LNCaP clone FGC (cell line): Measurements from ENCODE around the gene XPNPEP1.
A peak's percentile ranks its signal among the peaks of the same experiment; 100 is the strongest.

Experiments used
- DNase-seq: peaks from one replicate; pipeline ENCODE4 v3.0.0-alpha.2; 2011; ENCODE audit warnings: low read depth
- H3K4me3 ChIP-seq: 2 replicates; pipeline ENCODE4 v1.5.1; 2011; ENCODE audit warnings: mild to moderate bottlenecking, low read depth, low read length, control low read depth
- TF ChIP-seq, protein P1 (sequence below): IDR thresholded peaks from 2 replicates; pipeline ENCODE4 v1.5.1; 2012; ENCODE audit warnings: mild to moderate bottlenecking; ENCODE audit not compliant: control insufficient read depth, insufficient read depth; ENCODE audit errors: extremely low read depth

Gene XPNPEP1

DNA sequence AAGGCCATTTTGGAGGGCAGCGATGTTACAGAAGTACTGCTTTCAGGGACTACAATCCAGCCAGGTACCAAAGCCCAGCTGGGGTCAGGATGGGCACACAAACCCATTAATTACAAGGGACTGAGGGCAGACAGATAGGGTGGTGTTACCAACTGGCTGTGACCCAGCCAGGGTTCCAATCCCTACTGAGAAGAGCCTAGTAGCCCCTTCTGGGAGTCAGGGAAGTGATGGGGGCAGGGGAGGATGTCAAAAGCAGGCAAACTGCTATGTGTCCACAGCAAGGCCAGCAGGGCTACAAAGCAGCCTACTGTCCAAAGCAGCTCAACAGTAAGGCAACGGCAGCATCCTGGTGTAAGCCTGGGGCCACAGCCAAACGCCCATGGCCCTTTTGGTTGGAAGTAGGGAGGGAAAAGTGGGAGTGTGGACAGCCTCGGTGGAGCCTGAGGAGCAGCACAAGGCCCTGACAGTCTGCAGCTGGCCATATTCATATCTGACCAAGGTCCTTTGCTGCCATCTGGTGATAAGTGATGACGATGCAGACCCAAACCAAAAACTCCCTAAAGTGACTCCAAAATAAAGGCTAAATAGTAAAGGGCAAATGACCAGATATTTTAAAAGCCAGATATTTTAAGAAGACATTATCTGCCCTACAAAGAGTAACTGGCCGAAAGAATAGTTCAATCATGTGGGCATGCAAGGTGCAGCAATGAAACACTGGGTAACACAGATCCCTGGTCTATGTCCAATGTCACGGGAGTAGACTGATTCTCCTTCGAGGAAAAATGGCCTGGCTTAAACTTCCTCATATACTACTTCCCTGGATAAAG, 56.9 kb downstream of the XPNPEP1 start:
- no peak for DNase-seq

DNA sequence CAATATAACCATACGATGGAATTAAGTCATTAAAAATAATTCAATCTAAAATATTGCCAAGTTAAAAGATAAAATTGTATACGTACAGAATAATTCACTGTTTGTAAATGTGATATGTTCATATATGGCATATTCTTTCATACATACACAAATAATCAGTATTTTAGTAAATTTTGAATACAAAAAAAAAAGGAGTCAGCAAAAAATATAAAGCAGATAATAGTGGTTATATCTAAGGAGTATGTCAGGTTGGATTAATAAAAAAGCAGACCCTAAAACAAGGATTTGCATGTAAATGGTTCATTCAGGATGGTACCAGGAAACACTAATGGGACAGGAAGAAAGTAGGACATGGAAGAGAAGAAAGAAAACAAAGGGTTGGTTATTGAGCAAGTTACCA, 59.5 kb downstream of the XPNPEP1 start:
- TF ChIP-seq, protein P1, sequence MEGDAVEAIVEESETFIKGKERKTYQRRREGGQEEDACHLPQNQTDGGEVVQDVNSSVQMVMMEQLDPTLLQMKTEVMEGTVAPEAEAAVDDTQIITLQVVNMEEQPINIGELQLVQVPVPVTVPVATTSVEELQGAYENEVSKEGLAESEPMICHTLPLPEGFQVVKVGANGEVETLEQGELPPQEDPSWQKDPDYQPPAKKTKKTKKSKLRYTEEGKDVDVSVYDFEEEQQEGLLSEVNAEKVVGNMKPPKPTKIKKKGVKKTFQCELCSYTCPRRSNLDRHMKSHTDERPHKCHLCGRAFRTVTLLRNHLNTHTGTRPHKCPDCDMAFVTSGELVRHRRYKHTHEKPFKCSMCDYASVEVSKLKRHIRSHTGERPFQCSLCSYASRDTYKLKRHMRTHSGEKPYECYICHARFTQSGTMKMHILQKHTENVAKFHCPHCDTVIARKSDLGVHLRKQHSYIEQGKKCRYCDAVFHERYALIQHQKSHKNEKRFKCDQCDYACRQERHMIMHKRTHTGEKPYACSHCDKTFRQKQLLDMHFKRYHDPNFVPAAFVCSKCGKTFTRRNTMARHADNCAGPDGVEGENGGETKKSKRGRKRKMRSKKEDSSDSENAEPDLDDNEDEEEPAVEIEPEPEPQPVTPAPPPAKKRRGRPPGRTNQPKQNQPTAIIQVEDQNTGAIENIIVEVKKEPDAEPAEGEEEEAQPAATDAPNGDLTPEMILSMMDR, result no peak
- no peak for DNase-seq
- H3K4me3 ChIP-seq, result no peak overlapping the region

More for the DNA sequence above, 56.9 kb downstream of the XPNPEP1 start:
- no peak overlapping the region for H3K4me3 ChIP-seq
- TF ChIP-seq, protein P1, result peak; percentile 57

DNA sequence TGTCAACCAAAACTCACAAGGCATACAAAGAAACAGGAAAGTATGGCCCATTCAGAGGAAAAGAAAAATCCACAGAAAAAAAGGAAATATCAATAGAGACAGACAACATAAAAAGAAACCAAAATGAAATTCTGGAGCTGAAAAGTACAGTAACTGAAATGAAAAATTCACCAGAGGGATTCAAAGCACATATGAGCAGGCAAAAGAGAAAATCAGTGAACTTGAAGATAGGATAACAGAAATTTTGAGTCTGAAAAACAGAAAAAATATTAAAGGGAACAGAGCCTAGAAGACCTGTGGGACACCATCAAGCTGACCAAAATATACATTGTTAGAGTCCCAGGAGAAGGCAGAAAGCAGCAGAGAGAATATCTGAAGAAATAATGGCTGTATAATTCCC, 60.6 kb downstream of the XPNPEP1 start:
- H3K4me3 ChIP-seq, result no peak overlapping the region
- DNase-seq, result no peak
- TF ChIP-seq, protein P1, result no peak

DNA sequence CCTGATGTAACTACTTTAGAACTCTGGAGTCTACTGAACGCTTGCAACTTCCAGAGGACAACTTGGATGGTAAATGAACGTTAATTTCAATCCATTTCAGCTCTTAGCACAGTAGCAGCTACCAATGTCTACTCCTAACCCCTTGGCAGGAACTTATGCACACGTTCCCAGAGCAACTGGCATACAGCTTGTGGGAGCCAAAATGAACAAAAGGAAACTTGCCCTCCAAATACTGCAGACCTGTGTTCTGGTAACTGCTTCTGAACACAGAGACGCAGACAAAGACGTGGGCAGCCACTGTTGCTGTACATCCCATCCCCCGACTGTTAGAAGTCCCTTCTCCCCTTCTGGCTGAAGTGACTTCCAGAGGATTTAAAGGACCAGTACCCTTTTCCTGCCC, 61.3 kb downstream of the XPNPEP1 start:
- DNase-seq, result no peak
- TF ChIP-seq, protein P1, result no peak
- no peak overlapping the region for H3K4me3 ChIP-seq

DNA sequence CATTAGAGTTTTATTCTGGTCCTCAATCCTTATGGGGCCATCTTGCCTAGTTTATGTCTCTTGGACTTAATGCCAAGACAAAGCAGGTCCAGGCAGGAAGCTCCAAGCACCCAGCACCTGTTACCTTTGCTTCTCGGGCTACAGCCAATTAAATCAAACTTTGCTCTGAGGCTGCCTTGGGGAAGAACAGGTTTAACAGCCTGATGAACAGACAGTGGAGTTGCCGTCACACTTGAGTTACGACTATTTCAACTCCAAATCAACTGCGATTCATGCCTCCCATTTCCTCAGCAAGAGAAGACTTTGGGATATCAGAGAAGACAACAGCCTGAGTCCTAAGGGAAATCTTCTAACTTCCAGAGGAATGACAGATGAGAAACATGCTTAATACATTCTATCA, 62.2 kb downstream of the XPNPEP1 start:
- DNase-seq, result peak; percentile 87
- H3K4me3 ChIP-seq, result 0 out of 2 replicates have a peak overlapping the region, but pooled peaks have one; percentile 12
- TF ChIP-seq, protein P1, result no peak

DNA sequence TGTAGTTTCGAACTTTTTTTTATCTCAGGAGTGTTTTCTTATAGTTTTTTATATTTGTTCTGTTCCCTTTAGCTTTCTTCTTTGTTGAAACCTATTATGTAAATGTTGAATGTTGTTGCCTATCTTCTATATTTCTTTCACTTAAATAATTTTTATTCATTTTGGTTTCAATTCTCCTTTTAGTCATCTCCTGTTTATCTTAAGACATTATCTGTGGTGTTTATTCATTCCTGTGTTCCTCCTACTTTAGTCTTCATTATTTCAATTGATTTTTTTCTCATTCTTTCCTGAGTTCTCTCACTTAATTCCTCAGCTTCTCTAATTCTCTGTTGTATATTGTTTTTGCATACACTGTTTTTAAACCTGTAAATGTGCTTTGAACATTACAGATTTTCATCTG, 64.1 kb downstream of the XPNPEP1 start:
- TF ChIP-seq, protein P1, result no peak
- DNase-seq, result no peak
- H3K4me3 ChIP-seq, result no peak overlapping the region

DNA sequence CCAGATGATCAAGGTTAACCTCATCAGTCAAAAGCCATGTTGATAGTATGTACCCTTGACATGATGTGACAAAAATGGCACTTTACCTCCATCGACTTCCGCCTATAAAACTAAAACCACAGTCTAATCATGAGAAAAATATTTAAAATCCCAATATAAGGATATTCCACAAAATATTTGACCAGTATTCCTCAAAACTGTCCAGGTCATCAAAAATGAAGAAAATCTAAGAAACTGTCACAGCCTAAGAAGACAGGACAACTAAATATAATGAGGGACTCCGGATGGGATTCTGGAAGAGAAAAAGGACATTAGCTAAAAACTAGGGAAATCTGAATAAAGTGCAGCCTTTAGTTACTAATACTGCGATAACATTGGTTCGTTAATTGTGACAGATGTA, 67.6 kb downstream of the XPNPEP1 start:
- TF ChIP-seq, protein P1, result no peak
- no peak for DNase-seq
- H3K4me3 ChIP-seq, result no peak overlapping the region
